Measurements from ENCODE around the gene ACMSD. TPM values are rescaled to one million over a fixed set of nuclear protein-coding genes. Genes with fewer than 3 reads are reported as not detected.

Gene ACMSD
- total and polyA plus RNA-seq, 2 of the 13 experiments (the other 11 are each of a cell fraction or from before 2014, with no cell fraction given), result not detected

- intact Hi-C loops (cut with micrococcal nuclease; ENCODE audit: unreplicated experiment), result loop anchor here (10.0 kb wide), 2 partner anchors 143 to 797 kb away; partner anchors contain the start of gene RAB3GAP1
- Histone ChIP-seq H3K36me3 (replicated peaks in 1 of 2; ENCODE audit: control insufficient read depth in 1 of 2, insufficient read depth in 2 of 2, low read length in 2 of 2) (no peaks in the 10 kb centered on the region), H3K4me3 (replicated peaks in 1 of 3; ENCODE audit: insufficient read depth in 1 of 3, low read depth in 2 of 3, low read length in 3 of 3) (no peak overlapping the region), H3K27me3 (ENCODE audit: control insufficient read depth in 1 of 2, insufficient read depth in 2 of 2, low read length in 2 of 2) (no peaks in the 10 kb centered on the region), H2AFZ (ENCODE audit: low read length) (no peak overlapping the region), H4K20me1 (ENCODE audit: insufficient read depth, low read length) (no peaks in the 10 kb centered on the region), H3K9ac (ENCODE audit: insufficient read depth, low read depth, low read length) (no peak overlapping the region), H3K4me2 (ENCODE audit: low read depth, low read length) (no peak overlapping the region), H3K79me2 (ENCODE audit: insufficient read depth, low read length) (no peaks in the 10 kb centered on the region), H3K4me1 (ENCODE audit: insufficient read depth, low read length) (no peaks in the 10 kb centered on the region), H3K27ac (ENCODE audit: extremely low read length, insufficient read depth, low read length) (no peak overlapping the region), H3K9me3 (ENCODE audit: low read length) (no peaks in the 10 kb centered on the region)
- no peak for FAIRE-seq
- in situ Hi-C loops (cut with HindIII; ENCODE audit: extremely low pct_ligation_motif_present, low pct_unique_long_range_greater_than_20kb), result no loop called here
- ChIA-PET POLR2A (no interaction called here), CTCF (ENCODE audit: low intra/inter-chr PET ratio, low total read pairs) (no interaction called here)
- TF ChIP-seq TARDBP (CRISPR knock-in tag; IDR thresholded peaks at IDR 0.05) (no peak), ZSCAN12 (CRISPR knock-in tag; IDR thresholded peaks at IDR 0.05) (no peak), NAIF1 (CRISPR knock-in tag; IDR thresholded peaks at IDR 0.05; ENCODE audit: borderline replicate concordance) (no peak), FOXJ3 (CRISPR knock-in tag; IDR thresholded peaks at IDR 0.05; ENCODE audit: borderline replicate concordance) (no peak), IRF2 (CRISPR knock-in tag; IDR thresholded peaks at IDR 0.05) (no peak), ZNF792 (CRISPR knock-in tag; IDR thresholded peaks at IDR 0.05) (no peak), MXD3 (CRISPR knock-in tag; IDR thresholded peaks at IDR 0.05) (no peak), ZKSCAN8 (CRISPR knock-in tag; IDR thresholded peaks at IDR 0.05; ENCODE audit: borderline replicate concordance) (no peak), MEF2D (CRISPR knock-in tag; IDR thresholded peaks at IDR 0.05) (no peak), ZNF547 (CRISPR knock-in tag; IDR thresholded peaks at IDR 0.05) (no peak), SNAPC5 (CRISPR knock-in tag; IDR thresholded peaks at IDR 0.05; ENCODE audit: borderline replicate concordance) (no peak), PHF5A (CRISPR knock-in tag; IDR thresholded peaks at IDR 0.05; ENCODE audit: low read depth, unreplicated experiment) (no peak), ZNF777 (CRISPR knock-in tag; IDR thresholded peaks at IDR 0.05) (no peak), ZNF83 (CRISPR knock-in tag; IDR thresholded peaks at IDR 0.05; ENCODE audit: borderline replicate concordance) (no peak), SCMH1 (CRISPR knock-in tag; IDR thresholded peaks at IDR 0.05; ENCODE audit: borderline replicate concordance) (no peak), ZBTB43 (CRISPR knock-in tag; conservative IDR thresholded peaks at IDR 0.05) (no peak), MTERF4 (CRISPR knock-in tag; IDR thresholded peaks at IDR 0.05) (no peak)
- WGBS (ENCODE audit: low lambda C conversion rate), result 53% methylated on average over 3 of the region's 3 CpGs
- ATAC-seq, result no peak
- DNase-seq (ENCODE audit: low spot score), result no peak
- no TSS peak for BruUV-seq (replicated peaks)
Observed at GRCh38 chr2:134911400-134911785, 73.0 kb downstream of the ACMSD start.
